ENCODE results near the gene ATP8A2. TPM values are rescaled to one million over a fixed set of nuclear protein-coding genes. Genes with fewer than 3 reads are reported as not detected.

Gene ATP8A2
- total RNA-seq, 4 donors from 2014 or later: 0.13 to 0.29 (median 0.24) TPM

- H3K4me3 ChIP-seq (replicated peaks in 1 of 3): no peak overlapping the region
- WGBS, 2 donors: 80 to 83% methylated on average over 1 of the region's 1 CpG
- TF ChIP-seq POLR2A (IDR thresholded peaks at IDR 0.05): no peak
- TF ChIP-seq CTCF (IDR thresholded peaks at IDR 0.05): no peak
- intact Hi-C loops (cut with DNase I): no loop called here
- H3K9me3 ChIP-seq: no peaks in the 10 kb centered on the region
- H3K36me3 ChIP-seq: no peaks in the 10 kb centered on the region
- H3K27ac ChIP-seq: no peak overlapping the region
- no peaks in the 10 kb centered on the region for H3K27me3 ChIP-seq
- DNase-seq: no peak
- peaks cover 4 to 6% of the 10 kb centered on the region in 2 donors for H3K4me1 ChIP-seq
Observed at GRCh38 chr13:25981060-25981459, 609.3 kb downstream of the ATP8A2 start.

- H3K36me3 ChIP-seq: no peaks in the 10 kb centered on the region
- intact Hi-C loops (cut with DNase I): no loop called here
- no peak overlapping the region for H3K4me3 ChIP-seq (replicated peaks in 1 of 3)
- DNase-seq: no peak
- H3K4me1 ChIP-seq: peaks cover 4 to 6% of the 10 kb centered on the region in 2 donors
- H3K27me3 ChIP-seq: no peaks in the 10 kb centered on the region
- no peaks in the 10 kb centered on the region for H3K9me3 ChIP-seq
- TF ChIP-seq CTCF (IDR thresholded peaks at IDR 0.05) (no peak), POLR2A (IDR thresholded peaks at IDR 0.05) (no peak)
- no peak overlapping the region for H3K27ac ChIP-seq
Observed at GRCh38 chr13:25982907-25983306, 611.1 kb downstream of the ATP8A2 start.

GRCh38 chr13:25987987-25988386, 616.2 kb downstream of the ATP8A2 start:
- intact Hi-C loops (cut with DNase I): loop anchor here (5.0 kb wide), 1 partner anchor 74 kb away; no protein-coding TSS in a partner anchor
- TF ChIP-seq CTCF (IDR thresholded peaks at IDR 0.05) (no peak), POLR2A (IDR thresholded peaks at IDR 0.05) (no peak)

GRCh38 chr13:25988661-25989060, 616.9 kb downstream of the ATP8A2 start:
- H3K9me3 ChIP-seq: no peaks in the 10 kb centered on the region
- no peak overlapping the region for H3K4me3 ChIP-seq (replicated peaks in 1 of 3)
- intact Hi-C loops (cut with DNase I): loop anchor here (5.0 kb wide), 1 partner anchor 74 kb away; no protein-coding TSS in a partner anchor
- 69 to 71% methylated on average over 3 of the region's 3 CpGs for WGBS, 2 donors
- H3K36me3 ChIP-seq: no peaks in the 10 kb centered on the region
- no peaks in the 10 kb centered on the region for H3K27me3 ChIP-seq
- peaks cover 4 to 6% of the 10 kb centered on the region in 2 donors for H3K4me1 ChIP-seq
- DNase-seq: no peak
- no peak overlapping the region for H3K27ac ChIP-seq
- TF ChIP-seq CTCF (IDR thresholded peaks at IDR 0.05) (no peak), POLR2A (IDR thresholded peaks at IDR 0.05) (no peak)

More at GRCh38 chr13:25987987-25988386, 616.2 kb downstream of the ATP8A2 start:
- no peak for DNase-seq
- no peaks in the 10 kb centered on the region for H3K27me3 ChIP-seq
- peaks cover 4 to 6% of the 10 kb centered on the region in 2 donors for H3K4me1 ChIP-seq
- no peak overlapping the region for H3K4me3 ChIP-seq (replicated peaks in 1 of 3)
- no peaks in the 10 kb centered on the region for H3K36me3 ChIP-seq
- 96 to 97% methylated on average over 8 of the region's 8 CpGs for WGBS, 2 donors
- H3K9me3 ChIP-seq: no peaks in the 10 kb centered on the region
- no peak overlapping the region for H3K27ac ChIP-seq

GRCh38 chr13:25990801-25991200, 619.0 kb downstream of the ATP8A2 start:
- Histone ChIP-seq H3K9me3 (no peaks in the 10 kb centered on the region), H3K27ac (no peak overlapping the region), H3K4me1 (no peaks in the 10 kb centered on the region), H3K36me3 (no peaks in the 10 kb centered on the region), H3K4me3 (replicated peaks in 1 of 3) (no peak overlapping the region), H3K27me3 (no peaks in the 10 kb centered on the region)
- WGBS, 2 donors: 59 to 66% methylated on average over 10 of the region's 10 CpGs
- TF ChIP-seq CTCF (IDR thresholded peaks at IDR 0.05): no peak
- intact Hi-C loops (cut with DNase I): no loop called here
- DNase-seq: no peak
